Stimulated activated CD8-positive, alpha-beta memory T cell treated with anti-CD3 and anti-CD28 coated beads, Interleukin-7, amount 100 ng/mL, for 48 hours (primary cell): ENCODE results near the gene WNT9A.

Experiments
- DNase-seq, 2 donors: peaks; one replicate each; pipeline ENCODE4 v3.0.0-alpha.2; 2020; ENCODE audit warnings: low read depth in 1 of 2; ENCODE audit errors: extremely low read depth in 1 of 2

Gene WNT9A

DNA sequence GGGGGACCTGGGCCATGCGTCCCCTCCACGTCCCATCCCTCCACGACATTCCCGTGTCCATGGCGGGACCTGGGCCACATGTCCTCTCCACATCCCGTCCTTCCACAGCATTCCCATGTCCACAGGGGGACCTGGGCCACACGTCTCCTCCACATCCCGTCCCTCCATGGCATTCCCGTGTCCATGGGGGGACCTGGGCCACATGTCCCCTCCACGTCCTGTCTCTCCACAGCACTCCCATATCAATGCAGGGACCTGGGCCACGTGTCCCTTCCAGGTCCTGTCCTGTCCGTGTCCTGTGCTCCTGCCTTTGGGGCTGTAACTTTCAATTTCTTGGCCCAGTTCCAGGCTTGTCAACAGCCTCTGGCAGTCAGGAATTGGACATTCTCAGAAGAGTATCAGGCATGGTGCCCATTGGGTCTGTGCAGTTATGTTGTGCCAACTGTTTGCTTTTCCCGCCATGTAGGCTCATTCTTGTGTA lies 47.1 kb downstream of the WNT9A start:
- no peak for DNase-seq

DNA sequence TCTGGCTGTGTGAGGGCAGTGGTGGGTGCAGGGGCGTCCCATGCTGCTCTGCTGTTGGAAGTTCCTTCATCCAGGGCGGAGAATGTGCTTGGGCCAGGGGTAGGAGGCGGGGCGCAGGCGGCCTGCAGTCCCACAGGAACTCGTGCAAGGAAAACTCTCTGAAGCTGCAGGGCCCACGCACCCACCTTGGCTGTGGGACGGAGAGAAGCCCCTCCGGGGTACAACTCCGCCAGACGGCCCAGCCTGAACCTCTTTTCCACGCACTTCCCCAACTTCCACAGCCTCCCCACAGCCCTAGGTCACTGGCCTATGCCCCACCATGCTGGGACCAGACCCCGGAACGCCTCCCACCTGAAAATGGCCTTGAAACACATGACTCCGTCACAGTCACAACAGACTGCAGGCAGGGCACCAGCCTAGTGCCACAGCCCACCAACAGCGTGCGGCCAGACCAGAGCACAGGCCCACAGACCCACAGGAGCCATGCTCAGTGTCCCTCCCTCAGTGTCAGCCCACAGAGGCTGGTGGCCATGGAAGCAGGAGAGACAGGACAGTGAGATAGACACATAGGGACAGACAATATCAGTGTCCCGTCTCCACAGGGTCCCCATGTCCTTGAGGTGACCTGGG lies 47.8 kb downstream of the WNT9A start:
- no peak for DNase-seq

DNA sequence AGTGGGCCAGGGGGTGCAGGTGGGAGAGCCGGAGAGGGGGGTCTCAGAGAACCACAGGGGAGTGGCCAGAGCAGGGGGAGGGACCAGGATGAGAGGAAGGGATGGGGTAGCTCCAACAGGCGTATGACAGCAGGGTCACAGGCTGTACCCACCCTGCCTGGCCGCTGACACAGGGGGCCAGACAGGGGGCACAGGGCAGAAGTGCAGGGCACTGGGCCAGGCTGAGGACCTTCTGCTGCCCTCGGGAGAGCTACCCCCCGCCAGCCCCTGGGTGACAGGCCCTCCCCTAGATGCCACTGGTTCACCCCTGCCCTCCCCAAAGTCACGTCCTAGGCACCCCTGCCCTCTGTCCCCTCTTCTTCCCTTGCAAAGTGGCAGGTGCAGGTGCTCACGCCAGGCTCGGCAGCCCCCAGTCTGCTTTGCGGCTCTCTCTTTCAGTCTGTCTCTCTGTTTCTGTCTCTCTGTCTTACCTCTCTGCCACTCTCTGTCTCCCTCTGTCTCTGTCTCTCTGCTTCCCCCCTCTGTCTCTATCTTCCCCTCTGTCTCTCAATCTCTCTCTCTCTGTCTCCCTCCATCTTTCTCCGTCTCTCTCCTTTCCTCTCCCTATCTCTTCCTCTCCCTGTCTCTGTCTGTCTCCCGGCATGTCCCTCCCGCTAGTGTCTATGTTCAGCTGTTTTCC lies 48.5 kb downstream of the WNT9A start:
- no peak for DNase-seq

DNA sequence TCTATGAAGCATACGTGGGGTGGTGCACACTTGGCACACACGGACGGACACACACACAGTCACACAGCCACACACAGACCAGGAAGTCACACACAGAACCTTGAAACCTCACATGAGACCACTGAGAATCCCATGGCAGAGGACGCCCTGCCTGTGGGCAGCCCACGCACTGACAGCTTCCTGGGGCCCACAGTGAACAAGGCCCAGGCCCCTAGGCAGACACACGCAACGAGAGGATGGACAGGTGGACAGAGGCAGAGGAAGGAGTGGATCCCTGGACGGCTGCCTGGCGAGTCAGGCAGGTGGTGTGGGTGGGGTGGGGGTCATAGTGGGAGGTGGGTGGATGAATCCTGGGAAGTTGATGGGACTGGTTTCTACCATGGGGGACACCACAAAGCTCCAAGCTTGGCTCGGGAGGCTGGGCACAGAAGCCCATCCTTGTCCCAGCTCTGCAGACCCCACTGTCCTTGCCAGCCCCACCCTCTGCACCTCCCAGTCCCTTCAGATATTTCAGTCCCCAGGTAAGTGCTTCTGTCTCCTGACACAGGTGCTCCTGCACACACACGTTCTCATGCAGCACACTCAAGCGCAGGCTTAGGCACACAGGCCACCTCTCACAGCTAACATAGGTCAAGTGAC lies 49.1 kb downstream of the WNT9A start:
- no peak for DNase-seq

DNA sequence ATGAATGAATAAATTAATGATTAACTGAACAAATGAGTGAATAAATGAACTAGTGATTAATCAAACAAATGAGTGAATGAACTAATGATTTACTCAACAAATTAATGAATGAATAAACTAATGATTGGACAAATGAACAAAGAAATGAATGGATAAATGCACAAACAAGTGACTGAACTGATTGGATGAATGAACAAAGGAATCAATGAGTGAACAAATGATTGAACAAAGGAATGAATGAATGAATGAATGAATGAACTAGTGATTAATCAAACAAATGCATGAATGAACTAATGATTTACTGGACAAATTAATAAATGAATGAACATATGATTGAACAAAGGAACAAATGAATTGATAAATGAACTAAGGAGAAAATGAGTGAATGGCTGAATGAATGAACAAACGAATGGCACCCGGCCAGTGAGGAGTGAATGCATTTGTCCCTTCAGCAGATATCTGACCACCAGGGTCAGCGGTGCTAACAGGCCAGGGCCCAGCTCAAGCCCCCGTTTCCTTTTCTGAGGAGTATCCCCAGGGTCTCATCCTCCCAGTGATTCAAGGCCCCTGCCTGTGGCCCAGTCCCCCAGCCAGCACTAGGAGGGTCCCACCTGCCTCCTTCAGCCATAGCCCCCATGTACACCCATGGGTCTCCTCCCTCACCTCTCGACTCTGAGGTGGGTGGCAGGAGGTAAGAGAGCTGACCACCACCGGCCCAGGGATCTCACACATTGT lies 49.9 kb downstream of the WNT9A start:
- DNase-seq: no peak

DNA sequence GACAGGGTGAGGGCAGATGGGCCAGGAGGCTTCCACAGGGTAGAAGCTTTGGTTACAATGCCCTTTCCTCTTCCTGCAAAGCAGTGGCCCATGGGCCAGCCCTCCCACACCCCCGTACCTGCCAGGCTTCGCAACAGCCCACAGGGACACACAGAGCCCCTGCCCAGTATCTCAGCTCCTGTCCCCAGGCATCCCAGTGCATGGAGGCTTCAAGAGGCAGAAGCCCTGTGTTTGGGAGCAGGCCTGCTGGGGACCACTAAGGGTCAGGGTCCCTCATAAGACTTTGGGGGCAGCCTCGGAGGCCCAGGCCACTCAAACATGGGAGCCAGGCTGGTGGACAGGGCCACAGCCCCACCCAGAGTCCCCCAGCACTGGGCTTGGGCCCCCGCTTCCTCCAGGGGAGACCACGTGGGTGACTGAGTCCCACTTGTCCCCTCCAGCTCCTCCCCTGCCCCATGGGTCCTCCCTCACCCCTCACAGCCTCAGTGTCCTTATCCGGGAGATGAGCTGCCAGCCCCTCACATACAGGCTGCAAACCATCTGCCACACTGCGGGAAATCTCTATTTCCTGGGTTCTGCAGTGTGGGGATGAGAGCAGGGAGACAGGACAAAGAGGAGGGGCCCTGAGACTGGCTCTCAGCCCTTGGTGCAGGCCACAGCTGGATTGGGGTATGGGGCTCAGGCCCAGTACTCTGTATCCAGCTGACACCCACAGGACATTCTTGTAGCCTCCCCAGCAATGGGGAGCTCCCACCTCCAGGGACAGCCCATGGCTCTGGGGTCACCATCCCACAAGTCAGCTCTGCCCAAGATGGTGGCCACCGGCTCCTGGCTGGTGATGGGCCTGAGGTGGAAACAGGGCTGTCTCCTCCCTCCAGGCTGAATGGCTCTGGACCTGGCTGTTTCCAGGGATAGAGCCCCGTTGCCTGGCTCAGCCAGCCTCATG lies 50.7 kb downstream of the WNT9A start:
- DNase-seq: no peak

DNA sequence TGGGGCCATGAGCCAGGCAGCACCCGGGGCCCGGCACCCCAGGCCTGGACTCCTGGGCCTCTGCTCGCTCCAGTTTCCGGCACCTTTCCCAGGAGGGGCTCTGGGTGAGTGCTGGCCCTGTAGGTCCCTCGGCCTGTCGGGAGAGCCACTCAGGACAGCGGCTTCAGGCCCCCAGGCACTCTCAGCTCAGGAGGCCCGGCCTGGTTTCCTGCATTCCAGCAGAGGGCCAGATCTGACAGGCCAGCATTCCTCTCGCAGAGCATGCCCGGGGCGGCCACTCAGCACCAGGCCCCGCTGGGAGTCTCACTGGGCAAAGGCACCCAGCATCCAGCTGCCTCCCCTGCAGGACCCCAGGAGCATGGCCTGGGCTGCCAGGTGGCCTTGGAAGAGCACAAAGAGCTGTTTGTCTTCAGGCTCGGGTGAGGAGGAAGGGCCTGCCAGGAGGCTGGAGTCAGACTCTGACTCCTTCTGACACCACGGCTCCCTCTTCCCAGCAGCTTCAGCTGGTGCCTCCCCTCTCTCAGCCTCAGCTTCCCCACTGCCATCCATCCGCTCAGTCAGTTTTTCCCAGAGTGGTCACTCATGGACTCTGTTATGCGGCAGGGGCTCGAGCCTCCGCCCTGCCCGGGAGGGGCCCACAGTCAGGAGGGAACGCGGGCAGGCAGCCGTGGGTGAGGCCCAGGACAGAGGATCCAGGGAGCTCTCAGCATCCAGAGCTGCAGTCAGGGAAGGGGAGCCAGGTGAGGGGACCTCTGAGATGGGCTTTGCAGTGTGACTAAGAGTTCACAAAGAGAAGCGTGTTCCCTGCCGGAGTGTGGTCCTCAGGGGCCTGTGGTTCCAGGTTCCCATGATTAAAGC lies 51.7 kb downstream of the WNT9A start:
- no peak for DNase-seq

DNA sequence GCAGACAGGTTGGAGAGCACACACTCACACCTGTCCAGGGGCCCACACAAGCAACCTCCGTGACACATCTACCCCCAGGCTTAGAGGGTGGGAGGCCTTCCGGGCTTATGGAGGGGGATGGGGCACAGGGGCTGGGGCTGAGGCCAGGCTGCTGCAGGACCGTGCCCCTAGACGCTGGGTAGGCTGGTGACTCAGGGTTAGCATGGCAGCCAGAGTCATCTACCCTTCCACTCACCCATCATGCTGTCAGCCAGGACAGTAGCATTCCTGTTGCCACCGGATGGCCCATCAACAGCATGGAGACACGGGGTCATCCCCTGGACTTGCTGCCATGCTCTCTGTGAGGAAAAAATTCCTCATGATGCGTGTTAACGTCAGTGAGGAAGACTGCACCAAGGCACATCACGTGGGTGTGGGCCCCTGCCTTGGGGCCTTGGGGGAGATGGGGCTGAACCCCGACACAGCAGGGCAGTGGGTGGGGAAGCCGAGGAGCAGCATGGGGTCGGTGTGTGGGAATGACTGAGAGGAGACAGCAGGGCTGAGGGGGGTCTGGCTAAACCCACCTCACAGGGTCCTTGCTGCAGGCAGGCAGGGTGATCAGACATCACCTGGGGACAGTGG lies 52.8 kb downstream of the WNT9A start:
- no peak for DNase-seq

DNA sequence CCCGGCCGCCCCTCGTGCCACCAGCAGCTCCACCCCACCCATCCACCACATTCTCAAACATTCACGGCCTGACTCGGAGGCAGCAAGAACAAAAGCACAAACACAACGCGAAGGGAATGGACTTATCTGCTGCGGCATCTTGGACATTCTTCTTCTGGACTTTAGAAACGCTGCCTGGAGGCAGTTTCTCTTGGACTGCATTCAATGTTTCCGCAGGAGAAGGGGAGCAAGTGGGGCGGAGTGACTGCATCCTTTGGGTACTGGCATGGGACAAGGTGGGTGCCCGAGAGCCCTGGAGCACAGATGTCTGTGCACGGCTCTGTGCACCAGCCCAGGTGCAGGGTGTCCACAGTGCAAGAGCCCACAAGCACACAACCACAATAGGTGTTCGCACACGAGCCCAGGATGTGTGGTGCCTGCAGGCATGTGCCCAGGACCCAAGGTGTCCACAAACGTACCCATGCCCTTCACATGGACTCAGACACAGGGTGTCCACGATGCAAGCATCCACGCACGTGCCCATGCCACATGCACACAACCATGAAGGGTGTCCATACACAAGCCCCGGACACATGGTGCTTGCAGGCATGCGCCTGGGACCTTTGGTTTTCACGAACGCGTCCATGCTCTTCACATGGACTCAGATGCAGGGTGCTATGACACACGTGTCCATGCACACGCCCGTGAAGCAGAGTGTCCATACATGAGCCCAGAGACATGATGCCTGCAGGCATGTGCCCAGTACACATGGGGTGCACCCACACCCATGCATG lies 53.6 kb downstream of the WNT9A start:
- no peak for DNase-seq

DNA sequence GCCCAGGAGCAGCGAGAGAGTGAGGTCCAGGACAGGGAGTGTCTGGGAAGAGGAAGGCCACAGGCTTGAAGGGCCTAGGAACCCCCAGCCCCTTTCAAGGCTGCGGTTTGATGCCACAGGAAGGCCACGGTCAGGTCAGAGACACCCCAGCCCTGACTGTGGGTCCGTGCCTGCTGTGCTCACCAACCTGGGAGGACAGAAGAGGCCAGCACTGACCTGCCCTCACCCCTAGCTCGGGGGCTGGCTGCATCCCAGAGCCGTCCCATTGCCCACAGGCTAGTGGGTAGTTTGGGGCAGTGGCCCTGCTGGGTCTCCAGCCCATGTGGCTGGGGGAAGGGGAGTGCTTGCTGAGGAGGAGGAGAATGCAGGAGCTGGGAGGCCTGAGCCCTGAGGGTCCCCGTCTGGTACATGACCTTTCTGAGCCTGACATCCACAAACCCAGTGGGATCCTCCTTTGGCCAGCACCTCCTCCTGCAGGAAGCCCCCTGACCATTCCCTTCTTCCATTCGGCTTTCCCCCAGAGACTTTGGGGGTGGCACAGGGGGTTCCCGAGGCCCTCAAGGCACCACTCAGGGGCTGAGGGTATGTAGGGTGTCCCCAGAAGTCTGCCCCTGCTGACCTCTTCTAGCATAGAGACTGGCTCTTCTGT lies 54.3 kb downstream of the WNT9A start:
- no peak for DNase-seq

DNA sequence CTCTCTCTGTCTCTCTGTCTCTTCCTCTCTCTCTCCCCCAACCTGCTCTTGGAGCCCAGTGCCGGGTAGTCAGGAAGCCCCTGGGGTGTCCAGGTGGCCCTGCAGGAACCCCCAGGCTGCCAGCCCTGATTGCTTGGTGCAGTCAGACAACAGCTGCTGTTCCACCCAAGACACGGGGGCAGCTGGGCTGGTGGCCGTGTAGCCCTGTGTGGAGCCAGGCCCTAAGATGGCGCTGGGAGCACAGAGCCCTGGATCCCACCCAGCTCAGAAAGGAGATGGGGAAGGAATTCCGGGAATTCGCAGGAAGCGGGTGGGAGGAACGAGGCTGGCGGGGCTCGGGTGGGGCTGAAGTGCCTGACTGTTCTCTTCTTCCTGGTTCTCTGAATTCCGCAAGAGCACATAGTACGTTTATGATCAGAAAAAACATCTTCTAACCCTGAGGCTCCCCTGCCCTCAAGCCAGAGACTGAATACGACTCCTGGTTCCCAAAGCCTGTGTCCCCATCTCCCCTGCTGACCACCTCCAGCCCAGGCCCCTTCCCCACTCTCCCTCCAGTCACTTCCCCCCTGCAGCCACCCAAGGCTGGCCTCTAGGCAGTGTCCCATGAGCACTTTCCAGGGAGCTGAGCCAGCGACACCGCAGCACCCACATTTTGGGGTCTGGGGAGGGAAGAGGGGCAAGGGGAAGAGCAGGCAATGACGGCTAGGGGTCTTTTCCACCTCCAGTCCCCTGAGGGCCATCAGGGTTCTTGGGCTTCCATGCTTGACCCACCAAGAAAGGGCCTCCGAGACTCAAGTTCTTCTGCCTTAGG lies 55.0 kb downstream of the WNT9A start:
- DNase-seq: no peak

DNA sequence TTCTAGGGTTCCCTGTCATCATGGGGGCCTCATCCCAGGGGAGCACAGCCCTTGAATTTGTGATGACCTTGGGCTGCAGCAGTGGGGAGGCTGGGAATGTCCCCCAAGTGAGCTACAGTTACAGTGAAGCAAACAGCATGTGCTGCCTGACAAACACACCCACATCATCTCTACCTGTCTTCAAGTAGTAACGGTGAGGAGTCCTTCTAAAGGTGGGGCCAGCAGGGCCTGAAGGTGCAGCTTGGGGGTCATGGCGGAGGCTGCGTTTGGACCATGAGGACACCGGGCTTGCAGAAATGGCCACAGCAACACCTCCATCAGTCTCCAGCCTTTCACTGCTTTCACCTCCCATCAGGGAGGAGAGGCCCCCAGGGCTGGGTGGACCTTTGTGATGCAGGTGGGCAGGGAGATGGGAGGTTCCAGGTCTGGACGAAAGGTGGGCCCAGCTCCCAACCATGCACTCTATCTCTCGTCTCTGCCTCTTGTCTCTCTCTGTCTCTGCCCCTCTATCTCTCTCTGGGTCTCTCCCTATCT lies 55.7 kb downstream of the WNT9A start:
- no peak for DNase-seq

DNA sequence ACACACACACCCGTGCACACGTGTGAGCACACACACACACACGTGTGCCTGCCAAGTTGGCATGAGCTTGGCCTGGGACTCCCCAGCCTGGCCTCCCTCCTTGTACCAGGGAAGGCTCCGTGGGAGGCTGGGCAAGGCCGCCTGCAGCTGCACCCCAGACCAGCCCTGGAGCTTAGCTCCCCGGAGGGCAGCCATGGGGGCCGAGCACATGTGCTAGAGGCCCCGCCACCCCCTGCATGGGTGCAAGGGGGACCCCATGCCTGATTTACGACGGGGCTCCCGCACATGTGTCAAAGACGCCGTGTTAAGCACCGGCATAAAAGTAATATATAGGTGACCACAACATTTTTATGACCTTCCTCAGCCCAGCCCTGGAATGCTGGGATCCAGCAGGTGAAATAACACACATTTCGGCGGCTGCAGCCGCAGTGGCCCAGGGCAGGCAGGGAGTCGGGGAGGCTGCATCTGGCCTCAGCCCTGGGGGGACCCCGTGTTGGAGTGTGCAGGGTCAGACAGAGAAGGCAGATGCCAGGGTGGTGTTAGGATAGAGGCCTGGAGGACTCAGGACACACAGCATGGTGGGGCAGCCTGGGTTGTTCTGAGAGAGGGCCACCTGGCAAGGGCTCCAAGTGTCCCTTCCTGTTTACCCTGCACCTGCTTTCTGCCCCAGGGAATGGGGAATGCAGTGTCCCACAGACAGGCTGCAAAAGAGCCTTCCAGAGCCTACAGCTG lies 56.3 kb downstream of the WNT9A start:
- no peak for DNase-seq

DNA sequence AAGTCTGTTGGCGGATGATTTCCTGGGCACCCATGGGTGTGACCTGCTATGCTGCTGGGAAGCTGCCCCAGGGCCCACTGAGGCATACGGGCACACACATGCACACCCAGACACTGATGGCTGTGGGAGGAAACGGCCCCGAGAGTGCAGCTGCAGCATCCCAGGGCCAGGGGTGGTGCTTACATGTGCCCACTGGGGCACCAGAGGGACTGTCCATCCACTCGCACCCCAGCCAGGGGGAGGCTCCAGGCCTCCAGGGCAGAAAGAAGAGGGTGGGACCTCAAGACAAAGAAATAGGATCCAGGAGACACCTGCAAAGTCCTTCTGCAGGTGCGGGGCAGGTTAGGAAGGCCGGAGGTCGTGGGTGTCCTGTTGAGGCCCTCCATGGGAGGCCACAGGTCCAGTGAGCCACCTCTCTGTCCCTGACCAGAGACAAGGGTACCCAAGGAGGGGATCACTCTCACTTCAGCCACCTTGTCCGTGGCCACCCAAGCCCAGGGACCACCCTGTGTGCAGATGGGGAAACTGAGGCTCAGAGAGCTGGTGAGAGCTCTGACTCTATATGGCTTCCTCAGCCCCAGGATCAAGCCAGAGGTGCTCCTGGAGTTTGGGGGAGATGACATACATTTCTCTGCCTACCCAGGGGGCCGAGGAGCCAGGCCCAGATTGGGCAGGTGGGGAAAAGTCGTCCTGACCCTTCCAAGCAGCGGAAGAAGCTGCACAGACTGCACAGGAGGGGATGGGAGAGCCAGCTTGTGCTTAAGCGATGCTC lies 57.1 kb downstream of the WNT9A start:
- no peak for DNase-seq

DNA sequence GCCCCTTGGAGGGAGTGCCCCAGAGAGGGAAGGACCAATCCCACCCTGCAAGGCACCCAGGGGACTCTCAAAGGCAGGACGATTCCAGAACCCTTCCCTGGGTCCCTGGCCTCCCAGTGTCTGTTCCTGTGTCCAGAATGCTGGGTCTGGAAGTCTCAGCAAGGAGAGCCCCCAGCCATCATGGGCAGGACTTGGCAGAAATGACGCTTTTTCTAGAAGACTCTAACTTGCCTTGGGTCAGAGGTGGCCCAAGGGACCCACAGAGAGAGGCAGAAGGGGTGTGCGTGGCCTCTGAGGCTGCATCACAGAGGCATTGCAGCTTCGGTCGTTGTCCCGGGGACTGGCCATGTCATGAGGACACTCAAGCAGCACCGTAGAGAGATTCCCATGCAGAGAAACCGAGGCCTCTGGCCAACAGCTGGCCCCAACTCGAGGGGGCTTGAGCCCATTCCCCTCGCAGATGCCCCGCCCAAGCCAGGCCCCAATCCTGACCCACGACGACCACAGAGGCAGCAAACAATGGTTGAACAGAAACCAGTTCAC lies 57.8 kb downstream of the WNT9A start:
- no peak for DNase-seq
